ENCODE data around the gene BCR.

GRCh38 chr22:23202812-23203451, 22.6 kb downstream of the BCR start:
- TF ChIP-seq CEBPG (CRISPR knock-in tag; IDR thresholded peaks at IDR 0.05) (no peak), TOPORS (CRISPR knock-in tag; IDR thresholded peaks at IDR 0.05) (no peak), RFX5 (IDR thresholded peaks at IDR 0.05; ENCODE audit: low read depth, low read length) (no peak), NPAS2 (CRISPR knock-in tag; IDR thresholded peaks at IDR 0.05; ENCODE audit: borderline replicate concordance) (no peak), ZBTB7A (CRISPR knock-in tag; IDR thresholded peaks at IDR 0.05) (no peak), HDAC2 (CRISPR knock-in tag; IDR thresholded peaks at IDR 0.05) (no peak), CTCF (CRISPR knock-in tag; IDR thresholded peaks at IDR 0.05) (no peak), PTBP1 (IDR thresholded peaks at IDR 0.05; ENCODE audit: low read depth, low read length, poor library complexity, severe bottlenecking) (no peak), IRF2 (CRISPR knock-in tag; IDR thresholded peaks at IDR 0.05) (no peak)
